HepG2 (cell line): ENCODE data around the gene ATN1. TPM values are rescaled to one million over a fixed set of nuclear protein-coding genes. Genes with fewer than 3 reads are reported as not detected.

Experiments
- ADNP ChIP-seq: sonication (generic); formaldehyde crosslinking; IDR thresholded peaks from 2 replicates; pipeline ENCODE4 v1.4.0; 2020; ENCODE audit warnings: missing genetic modification reagents
- CENPT ChIP-seq: sonication (generic); formaldehyde crosslinking; IDR thresholded peaks from 2 replicates; pipeline ENCODE4 v1.8.0; 2022; ENCODE audit warnings: low read depth, mild to moderate bottlenecking, moderate library complexity, missing genetic modification reagents
- E2F1 ChIP-seq: sonication (generic); formaldehyde crosslinking; IDR thresholded peaks from 2 replicates; pipeline ENCODE4 v1.5.0; 2020; ENCODE audit warnings: missing genetic modification reagents
- JUN ChIP-seq: sonication (generic); formaldehyde crosslinking; IDR thresholded peaks from 2 replicates; pipeline ENCODE4 v1.4.0; 2020; ENCODE audit warnings: mild to moderate bottlenecking, missing genetic modification reagents
- KAT7 ChIP-seq: IDR thresholded peaks from 2 replicates; pipeline ENCODE4 v1.6.1; 2018; ENCODE audit warnings: borderline replicate concordance, missing compliant biosample characterization
- KDM4B ChIP-seq: sonication (generic); formaldehyde crosslinking; IDR thresholded peaks from 2 replicates; pipeline ENCODE4 v1.4.0; 2020; ENCODE audit warnings: missing genetic modification reagents
- KIAA2018 ChIP-seq: sonication (generic); formaldehyde crosslinking; IDR thresholded peaks from 2 replicates; pipeline ENCODE4 v1.5.0; 2020; ENCODE audit warnings: mild to moderate bottlenecking, missing genetic modification reagents, borderline replicate concordance
- NFE2L2 ChIP-seq: fragments of 150-350 bp; IDR thresholded peaks from 2 replicates; pipeline ENCODE4 v1.6.1; 2014; ENCODE audit warnings: low read length
- NPAS2 ChIP-seq: sonication (generic); formaldehyde crosslinking; IDR thresholded peaks from 2 replicates; pipeline ENCODE4 v1.8.0; 2022; ENCODE audit warnings: mild to moderate bottlenecking, missing genetic modification reagents, borderline replicate concordance
- PATZ1 ChIP-seq: sonication (generic); formaldehyde crosslinking; IDR thresholded peaks from 2 replicates; pipeline ENCODE4 v1.4.0; 2020; ENCODE audit warnings: missing genetic modification reagents
- PPARG ChIP-seq: conservative IDR thresholded peaks from 2 replicates; pipeline ENCODE4 v1.6.1; 2016; ENCODE audit warnings: missing biosample characterization, missing genetic modification reagents
- XRCC5 ChIP-seq: fragments of 200-400 bp; formaldehyde crosslinking; optimal IDR thresholded peaks from 2 replicates; pipeline ENCODE3; 2017; ENCODE audit warnings: mild to moderate bottlenecking, low read length
- YY1 ChIP-seq: IDR thresholded peaks from 2 replicates; pipeline ENCODE4 v1.6.1; 2011; ENCODE audit warnings: low read length, low read depth, moderate library complexity, mild to moderate bottlenecking; ENCODE audit not compliant: insufficient read depth, insufficient replicate concordance
- ZC3H4 ChIP-seq: sonication (generic); formaldehyde crosslinking; IDR thresholded peaks from 2 replicates; pipeline ENCODE4 v1.4.0; 2020; ENCODE audit warnings: missing genetic modification reagents, borderline replicate concordance
- ZNF124 ChIP-seq: sonication (generic); formaldehyde crosslinking; IDR thresholded peaks from 2 replicates; pipeline ENCODE4 v1.4.0; 2020; ENCODE audit warnings: missing genetic modification reagents
- ZNF331 ChIP-seq: sonication (generic); formaldehyde crosslinking; IDR thresholded peaks from 2 replicates; pipeline ENCODE4 v1.4.0; 2020; ENCODE audit warnings: missing genetic modification reagents
- ZNF33A ChIP-seq: sonication (generic); formaldehyde crosslinking; IDR thresholded peaks from 2 replicates; pipeline ENCODE4 v1.5.1; 2020; ENCODE audit warnings: missing genetic modification reagents, mild to moderate bottlenecking, moderate library complexity, borderline replicate concordance
- ZNF674 ChIP-seq: sonication (generic); formaldehyde crosslinking; IDR thresholded peaks from 2 replicates; pipeline ENCODE4 v1.5.0; 2020; ENCODE audit warnings: low read depth, mild to moderate bottlenecking, missing genetic modification reagents
- polyA plus RNA-seq, 8 experiments: library from polyadenylated mRNA; depleted of rRNA in 3 of 8; stranded (reverse) in 7 of 8; unstranded in 1 of 8; fragments of >200 nt; fragmentation: Illumina TruSeq in 4 of 8; extraction: Trizol in 4 of 8; gene quantifications; 2 replicates each; pipeline versions ENCODE4 v1.2.1 to v1.2.3, GENCODE V29; 2011 to 2016; ENCODE audit warnings: low read depth in 4 of 8, missing spikeins in 1 of 8, mixed read lengths in 1 of 8; ENCODE audit not compliant: insufficient read depth in 1 of 8
- total RNA-seq, 5 experiments: library from RNA; depleted of rRNA; stranded (reverse); fragments of >200 nt; fragmentation: Illumina TruSeq; extraction: Trizol; gene quantifications; 2 replicates each; pipeline ENCODE4 v1.2.3, GENCODE V29; 2016; ENCODE audit warnings: low read depth in 1 of 5

Gene ATN1
- total and polyA plus RNA-seq, 2 of the 13 experiments (the other 11 are each of a cell fraction or from before 2014, with no cell fraction given): 2.1 to 8.6 TPM

GRCh38 chr12:6890789-6891645, 36.7 kb upstream of the ATN1 start (continued):
- TF ChIP-seq PATZ1 (CRISPR knock-in tag): peak; percentile 77
- TF ChIP-seq KDM4B: no peak; the same call in 1 of the 2 replicates
- peak; percentile 81 for TF ChIP-seq YY1
- 0 out of 2 replicates have a peak, but pooled peaks have one; percentile 55 for TF ChIP-seq ZNF124 (CRISPR knock-in tag)
- TF ChIP-seq CENPT (CRISPR knock-in tag): no peak
- TF ChIP-seq NPAS2: no peak
- TF ChIP-seq ZNF33A: no peak
- peak; percentile 76 for TF ChIP-seq ZNF331 (CRISPR knock-in tag)
- 0 out of 2 replicates have a peak, but pooled peaks have one; percentile 53 for TF ChIP-seq KIAA2018 (CRISPR knock-in tag)
- TF ChIP-seq XRCC5: peak; percentile 97
- TF ChIP-seq ZNF674 (CRISPR knock-in tag): no peak
- TF ChIP-seq JUN (CRISPR knock-in tag): no peak
- TF ChIP-seq KAT7 (CRISPR knock-in tag): peak; percentile 79; the same call in 1 of the 2 replicates
- no peak for TF ChIP-seq ADNP (CRISPR knock-in tag)
- TF ChIP-seq ZC3H4 (CRISPR knock-in tag): no peak
- peak; percentile 98 for TF ChIP-seq NFE2L2
- TF ChIP-seq E2F1 (CRISPR knock-in tag): peak; percentile 96
- TF ChIP-seq PPARG (CRISPR knock-in tag): peak; percentile 62
